ENCODE data around the gene DLD.

DNA sequence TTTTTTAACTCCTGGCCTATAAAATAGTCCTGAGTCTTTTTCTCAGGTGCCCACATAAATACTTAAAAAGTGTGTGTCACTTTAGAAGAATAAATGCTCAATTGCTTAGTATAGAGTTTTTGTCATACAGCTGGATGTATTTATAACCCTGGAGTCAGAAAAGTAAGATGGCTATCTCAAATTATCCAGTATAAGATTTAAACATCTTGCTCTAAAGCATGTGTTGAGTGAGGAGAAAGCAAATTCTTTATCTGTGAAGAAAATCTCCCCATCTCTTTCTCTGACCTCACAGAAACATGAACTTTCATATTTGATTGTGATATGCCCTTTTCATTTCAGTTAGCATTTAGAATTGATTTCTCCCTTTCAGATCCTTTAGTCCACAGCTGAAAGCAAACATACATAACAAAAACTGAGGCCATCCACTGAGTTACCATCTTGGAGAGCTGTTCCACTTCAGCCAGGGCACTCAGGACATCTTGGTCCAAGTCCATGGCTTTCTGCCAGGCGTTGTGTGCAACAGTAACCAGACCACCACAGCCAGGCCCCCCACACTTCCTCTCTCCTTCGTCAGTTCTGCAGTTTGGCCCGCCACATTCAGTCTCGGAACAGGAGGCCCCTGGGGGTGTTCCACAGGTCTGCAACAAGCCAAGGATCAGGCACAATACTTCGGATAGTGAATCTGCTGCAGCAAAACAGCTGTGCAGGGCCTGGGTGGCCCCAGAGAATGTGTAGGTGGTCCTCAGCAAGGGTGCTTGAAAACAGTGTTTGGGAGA is 40.9 kb downstream of the DLD start:
- TF ChIP-seq, protein P1, sequence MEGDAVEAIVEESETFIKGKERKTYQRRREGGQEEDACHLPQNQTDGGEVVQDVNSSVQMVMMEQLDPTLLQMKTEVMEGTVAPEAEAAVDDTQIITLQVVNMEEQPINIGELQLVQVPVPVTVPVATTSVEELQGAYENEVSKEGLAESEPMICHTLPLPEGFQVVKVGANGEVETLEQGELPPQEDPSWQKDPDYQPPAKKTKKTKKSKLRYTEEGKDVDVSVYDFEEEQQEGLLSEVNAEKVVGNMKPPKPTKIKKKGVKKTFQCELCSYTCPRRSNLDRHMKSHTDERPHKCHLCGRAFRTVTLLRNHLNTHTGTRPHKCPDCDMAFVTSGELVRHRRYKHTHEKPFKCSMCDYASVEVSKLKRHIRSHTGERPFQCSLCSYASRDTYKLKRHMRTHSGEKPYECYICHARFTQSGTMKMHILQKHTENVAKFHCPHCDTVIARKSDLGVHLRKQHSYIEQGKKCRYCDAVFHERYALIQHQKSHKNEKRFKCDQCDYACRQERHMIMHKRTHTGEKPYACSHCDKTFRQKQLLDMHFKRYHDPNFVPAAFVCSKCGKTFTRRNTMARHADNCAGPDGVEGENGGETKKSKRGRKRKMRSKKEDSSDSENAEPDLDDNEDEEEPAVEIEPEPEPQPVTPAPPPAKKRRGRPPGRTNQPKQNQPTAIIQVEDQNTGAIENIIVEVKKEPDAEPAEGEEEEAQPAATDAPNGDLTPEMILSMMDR (conservative IDR thresholded peaks at IDR 0.05; ENCODE audit: low read length), result no peak
- TF ChIP-seq EZH2phosphoT487 (IDR thresholded peaks at IDR 0.05; ENCODE audit: borderline replicate concordance, low read depth, low read length), result no peak
